ENCODE data around the gene SNU13.
"Not testable (repeated sequence)": the region's sequence is repeated elsewhere in the genome, so short reads cannot be mapped to it uniquely, and the experiment has no call there.

Gene SNU13

DNA sequence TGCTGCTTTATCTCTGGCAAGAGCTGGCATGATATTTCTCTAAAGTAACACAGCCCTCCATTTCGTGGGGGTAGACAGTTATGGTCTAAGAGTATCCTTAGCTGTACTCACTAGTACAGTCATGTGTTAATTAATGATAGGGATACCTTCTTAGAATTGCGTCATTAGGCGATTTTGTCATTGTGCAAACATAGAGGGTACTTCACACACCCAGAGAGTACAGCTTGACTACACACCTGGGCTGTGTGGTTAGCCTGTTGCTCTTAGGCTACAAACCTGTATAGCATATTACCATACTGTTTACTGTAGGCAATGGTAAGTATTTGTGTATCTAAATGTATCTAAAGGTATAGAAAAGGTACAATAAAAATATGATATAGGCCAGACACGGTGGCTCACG, 50.5 kb downstream of the SNU13 start:
- no peak for DNase-seq

DNA sequence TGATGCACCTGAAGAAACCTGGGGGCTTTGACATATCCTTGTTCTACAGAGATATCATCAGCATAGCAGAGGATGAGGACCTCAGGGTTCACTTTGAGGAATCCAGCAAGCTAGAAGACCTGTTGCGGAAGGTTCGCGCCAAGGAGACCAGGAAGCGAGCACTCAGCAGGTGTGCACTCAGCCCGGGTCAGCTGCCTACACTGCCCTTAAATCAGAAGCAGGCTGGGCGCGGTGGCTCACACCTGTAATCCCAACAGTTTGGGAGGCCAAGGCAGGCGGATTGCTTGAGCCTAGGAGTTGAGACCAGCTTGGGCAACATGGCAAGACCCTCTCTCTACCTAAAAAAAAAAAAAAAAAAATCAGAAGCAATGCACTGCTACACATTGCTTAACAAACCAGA, 51.0 kb downstream of the SNU13 start:
- not testable (repeated sequence) for DNase-seq

DNA sequence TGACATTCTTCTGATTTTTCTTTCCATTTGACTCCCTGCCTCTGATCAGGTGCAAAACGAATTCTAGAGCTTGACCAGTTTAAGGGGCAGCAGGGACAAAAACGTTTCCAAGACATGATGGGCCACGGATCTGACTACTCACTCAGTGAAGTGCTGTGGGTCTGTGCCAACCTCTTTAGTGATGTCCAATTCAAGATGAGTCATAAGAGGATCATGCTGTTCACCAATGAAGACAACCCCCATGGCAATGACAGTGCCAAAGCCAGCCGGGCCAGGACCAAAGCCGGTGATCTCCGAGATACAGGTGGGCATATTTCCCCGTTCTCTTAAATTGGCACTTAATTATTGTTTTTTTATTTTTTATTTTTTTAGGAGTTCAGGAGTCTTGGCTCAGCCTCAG, 52.2 kb downstream of the SNU13 start:
- DNase-seq, result no peak

DNA sequence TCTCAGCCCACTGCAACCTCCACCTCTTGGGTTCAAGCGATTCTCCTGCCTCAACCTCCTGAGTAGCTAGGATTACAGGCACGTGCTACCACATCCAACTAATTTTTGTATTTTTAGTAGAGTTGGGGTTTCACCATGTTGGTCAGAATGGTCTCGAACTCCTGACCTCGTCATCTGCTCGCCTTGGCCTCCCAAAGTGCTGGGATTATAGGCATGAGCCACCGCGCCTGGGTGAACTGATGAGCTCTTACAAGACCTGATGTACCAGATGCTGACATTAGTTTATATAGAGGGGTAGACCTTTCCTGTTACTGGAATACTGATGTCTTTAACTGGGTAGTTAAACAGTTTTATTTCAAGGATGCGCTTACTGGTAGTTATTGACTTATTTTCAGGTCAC, 54.1 kb downstream of the SNU13 start:
- not testable (repeated sequence) for DNase-seq

DNA sequence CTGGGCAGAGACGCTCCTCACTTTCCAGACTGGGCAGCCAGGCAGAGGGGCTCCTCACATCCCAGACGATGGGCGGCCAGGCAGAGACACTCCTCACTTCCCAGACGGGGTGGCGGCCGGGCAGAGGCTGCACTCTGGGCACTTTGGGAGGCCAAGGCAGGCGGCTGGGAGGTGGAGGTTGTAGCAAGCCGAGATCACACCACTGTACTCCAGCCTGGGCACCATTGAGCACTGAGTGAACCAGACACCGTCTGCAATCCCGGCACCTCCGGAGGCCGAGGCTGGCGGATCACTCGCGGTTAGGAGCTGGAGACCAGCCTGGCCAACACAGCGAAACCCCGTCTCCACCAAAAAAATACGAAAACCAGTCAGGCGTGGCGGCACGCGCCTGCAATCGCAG, 57.1 kb downstream of the SNU13 start:
- DNase-seq, result not testable (repeated sequence)

DNA sequence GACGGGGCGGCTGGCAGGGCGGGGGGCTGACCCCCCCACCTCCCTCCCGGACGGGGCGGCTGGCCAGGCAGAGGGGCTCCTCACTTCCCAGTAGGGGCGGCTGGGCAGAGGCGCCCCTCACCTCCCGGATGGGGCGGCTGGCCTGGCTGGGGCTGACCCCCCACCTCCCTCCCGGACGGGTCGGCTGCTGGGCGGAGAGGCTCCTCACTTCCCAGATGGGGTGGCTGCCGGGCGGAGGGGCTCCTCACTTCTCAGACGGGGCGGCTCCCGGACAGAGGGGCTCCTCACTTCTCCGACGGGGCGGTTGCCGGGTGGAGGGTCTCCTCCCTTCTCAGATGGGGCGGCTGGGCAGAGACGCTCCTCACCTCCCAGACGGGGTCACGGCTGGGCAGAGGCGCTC, 57.6 kb downstream of the SNU13 start:
- not testable (repeated sequence) for DNase-seq

DNA sequence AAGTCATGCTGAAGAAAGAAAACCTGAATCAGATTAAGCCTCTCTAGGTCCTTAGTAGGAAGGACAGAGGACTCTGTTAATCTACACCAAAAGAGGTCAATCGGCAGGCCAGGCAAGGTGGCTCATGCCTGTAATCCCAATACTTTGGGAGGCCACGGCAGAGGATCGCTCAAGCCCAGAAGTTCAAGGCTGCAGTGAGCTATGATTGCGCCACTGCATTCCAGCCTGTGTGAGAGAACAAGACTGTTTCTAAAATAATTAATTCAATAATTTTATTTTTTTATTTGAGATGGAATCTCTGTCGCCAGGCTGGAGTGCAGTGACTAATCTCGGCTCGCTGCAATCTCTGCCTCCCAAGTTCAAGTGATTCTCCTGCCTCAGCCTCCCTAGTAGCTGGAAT, 63.1 kb downstream of the SNU13 start:
- no peak for DNase-seq

All from DMS79 treated with DMSO at 0.1 percent for 48 hours (cell line).